HepG2 (cell line): ENCODE measurements around the gene ZDBF2.

Experiments
- RFX5 ChIP-seq: IDR thresholded peaks from 2 replicates; pipeline ENCODE4 v1.6.1; 2011; ENCODE audit warnings: low read depth, low read length, improper control_type of control experiment
- SIN3A ChIP-seq: IDR thresholded peaks from 2 replicates; pipeline ENCODE4 v1.6.1; 2011; ENCODE audit warnings: low read depth, mild to moderate bottlenecking, control low read depth, low read length, borderline replicate concordance
- SP1 ChIP-seq, 2 experiments: fragments of 450-650 bp in 1 of 2; sonication (generic) in 1 of 2; formaldehyde crosslinking in 1 of 2; IDR thresholded peaks; 2 replicates each; pipeline versions ENCODE4 v1.4.0 to v1.6.1; 2016 to 2020; ENCODE audit warnings: missing genetic modification reagents in 1 of 2
- THAP11 ChIP-seq: IDR thresholded peaks from 2 replicates; pipeline ENCODE4 v1.6.1; 2016; ENCODE audit warnings: missing biosample characterization, missing genetic modification reagents
- YY1 ChIP-seq: IDR thresholded peaks from 2 replicates; pipeline ENCODE4 v1.6.1; 2011; ENCODE audit warnings: low read length, low read depth, moderate library complexity, mild to moderate bottlenecking; ENCODE audit not compliant: insufficient read depth, insufficient replicate concordance
- ZFAT ChIP-seq: sonication (generic); formaldehyde crosslinking; conservative IDR thresholded peaks from 2 replicates; pipeline ENCODE4 v1.8.1; 2023; ENCODE audit warnings: missing genetic modification reagents, inconsistent platforms
- TF ChIP-seq, protein P1 (sequence below): sonication (generic); formaldehyde crosslinking; IDR thresholded peaks from 2 replicates; pipeline ENCODE4 v1.5.0; 2020; ENCODE audit warnings: mild to moderate bottlenecking, missing genetic modification reagents, moderate library complexity
- TF ChIP-seq, protein P2 (sequence below): sonication (generic); formaldehyde crosslinking; IDR thresholded peaks from 2 replicates; pipeline ENCODE4 v1.4.0; 2020; ENCODE audit warnings: missing genetic modification reagents
- TF ChIP-seq, protein P3 (sequence below): sonication (generic); formaldehyde crosslinking; IDR thresholded peaks from 2 replicates; pipeline ENCODE4 v1.4.0; 2020; ENCODE audit warnings: missing genetic modification reagents, low read depth, mild to moderate bottlenecking, borderline replicate concordance
- TF ChIP-seq, protein P4 (sequence below): IDR thresholded peaks from 2 replicates; pipeline ENCODE4 v1.6.1; 2016; ENCODE audit warnings: low read depth, borderline replicate concordance

DNA sequence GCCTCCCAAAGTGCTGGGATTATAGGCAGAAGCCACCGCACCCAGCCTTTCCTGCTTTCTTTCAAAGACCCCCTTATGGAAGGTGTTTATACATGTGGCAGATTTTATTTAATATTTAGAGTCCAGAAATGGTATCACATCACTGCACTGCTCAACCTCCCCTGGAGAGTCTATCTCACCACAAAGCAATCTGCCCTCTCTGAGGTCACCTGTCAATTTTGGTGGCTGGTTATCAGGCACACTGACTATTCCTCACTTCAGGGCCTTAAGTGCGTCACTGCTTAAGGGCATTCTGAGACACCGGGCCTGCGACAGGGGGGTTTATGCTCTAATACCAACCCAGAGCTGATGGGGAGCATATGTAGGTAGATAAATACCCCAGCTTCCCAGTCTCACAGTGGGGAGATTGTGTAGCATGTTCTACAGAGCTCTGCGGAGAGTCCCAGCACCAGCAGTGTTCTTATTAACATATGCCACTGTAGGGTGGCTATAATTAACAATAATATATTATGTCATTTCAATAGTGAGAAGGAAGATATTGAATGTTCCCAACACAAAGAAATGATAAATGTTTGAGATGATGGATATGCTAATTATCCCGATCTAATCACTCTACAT, 42.7 kb upstream of the ZDBF2 start:
- TF ChIP-seq, protein P1, sequence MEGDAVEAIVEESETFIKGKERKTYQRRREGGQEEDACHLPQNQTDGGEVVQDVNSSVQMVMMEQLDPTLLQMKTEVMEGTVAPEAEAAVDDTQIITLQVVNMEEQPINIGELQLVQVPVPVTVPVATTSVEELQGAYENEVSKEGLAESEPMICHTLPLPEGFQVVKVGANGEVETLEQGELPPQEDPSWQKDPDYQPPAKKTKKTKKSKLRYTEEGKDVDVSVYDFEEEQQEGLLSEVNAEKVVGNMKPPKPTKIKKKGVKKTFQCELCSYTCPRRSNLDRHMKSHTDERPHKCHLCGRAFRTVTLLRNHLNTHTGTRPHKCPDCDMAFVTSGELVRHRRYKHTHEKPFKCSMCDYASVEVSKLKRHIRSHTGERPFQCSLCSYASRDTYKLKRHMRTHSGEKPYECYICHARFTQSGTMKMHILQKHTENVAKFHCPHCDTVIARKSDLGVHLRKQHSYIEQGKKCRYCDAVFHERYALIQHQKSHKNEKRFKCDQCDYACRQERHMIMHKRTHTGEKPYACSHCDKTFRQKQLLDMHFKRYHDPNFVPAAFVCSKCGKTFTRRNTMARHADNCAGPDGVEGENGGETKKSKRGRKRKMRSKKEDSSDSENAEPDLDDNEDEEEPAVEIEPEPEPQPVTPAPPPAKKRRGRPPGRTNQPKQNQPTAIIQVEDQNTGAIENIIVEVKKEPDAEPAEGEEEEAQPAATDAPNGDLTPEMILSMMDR (CRISPR knock-in tag), result no peak
- TF ChIP-seq, protein P2, sequence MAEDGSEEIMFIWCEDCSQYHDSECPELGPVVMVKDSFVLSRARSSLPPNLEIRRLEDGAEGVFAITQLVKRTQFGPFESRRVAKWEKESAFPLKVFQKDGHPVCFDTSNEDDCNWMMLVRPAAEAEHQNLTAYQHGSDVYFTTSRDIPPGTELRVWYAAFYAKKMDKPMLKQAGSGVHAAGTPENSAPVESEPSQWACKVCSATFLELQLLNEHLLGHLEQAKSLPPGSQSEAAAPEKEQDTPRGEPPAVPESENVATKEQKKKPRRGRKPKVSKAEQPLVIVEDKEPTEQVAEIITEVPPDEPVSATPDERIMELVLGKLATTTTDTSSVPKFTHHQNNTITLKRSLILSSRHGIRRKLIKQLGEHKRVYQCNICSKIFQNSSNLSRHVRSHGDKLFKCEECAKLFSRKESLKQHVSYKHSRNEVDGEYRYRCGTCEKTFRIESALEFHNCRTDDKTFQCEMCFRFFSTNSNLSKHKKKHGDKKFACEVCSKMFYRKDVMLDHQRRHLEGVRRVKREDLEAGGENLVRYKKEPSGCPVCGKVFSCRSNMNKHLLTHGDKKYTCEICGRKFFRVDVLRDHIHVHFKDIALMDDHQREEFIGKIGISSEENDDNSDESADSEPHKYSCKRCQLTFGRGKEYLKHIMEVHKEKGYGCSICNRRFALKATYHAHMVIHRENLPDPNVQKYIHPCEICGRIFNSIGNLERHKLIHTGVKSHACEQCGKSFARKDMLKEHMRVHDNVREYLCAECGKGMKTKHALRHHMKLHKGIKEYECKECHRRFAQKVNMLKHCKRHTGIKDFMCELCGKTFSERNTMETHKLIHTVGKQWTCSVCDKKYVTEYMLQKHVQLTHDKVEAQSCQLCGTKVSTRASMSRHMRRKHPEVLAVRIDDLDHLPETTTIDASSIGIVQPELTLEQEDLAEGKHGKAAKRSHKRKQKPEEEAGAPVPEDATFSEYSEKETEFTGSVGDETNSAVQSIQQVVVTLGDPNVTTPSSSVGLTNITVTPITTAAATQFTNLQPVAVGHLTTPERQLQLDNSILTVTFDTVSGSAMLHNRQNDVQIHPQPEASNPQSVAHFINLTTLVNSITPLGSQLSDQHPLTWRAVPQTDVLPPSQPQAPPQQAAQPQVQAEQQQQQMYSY, result no peak
- TF ChIP-seq THAP11 (CRISPR knock-in tag), result no peak
- TF ChIP-seq, protein P3, sequence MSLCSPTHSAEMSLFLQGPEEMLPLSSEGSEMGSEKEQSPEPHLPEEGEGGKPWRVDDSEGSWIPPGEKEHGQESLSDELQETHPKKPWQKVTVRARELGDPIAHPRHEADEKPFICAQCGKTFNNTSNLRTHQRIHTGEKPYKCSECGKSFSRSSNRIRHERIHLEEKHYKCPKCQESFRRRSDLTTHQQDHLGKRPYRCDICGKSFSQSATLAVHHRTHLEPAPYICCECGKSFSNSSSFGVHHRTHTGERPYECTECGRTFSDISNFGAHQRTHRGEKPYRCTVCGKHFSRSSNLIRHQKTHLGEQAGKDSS (CRISPR knock-in tag), result no peak
- no peak for TF ChIP-seq YY1
- no peak for TF ChIP-seq SP1 (IDR thresholded peaks at IDR 0.05)
- no peak for TF ChIP-seq SP1 (CRISPR knock-in tag; IDR thresholded peaks at IDR 0.05)
- no peak for TF ChIP-seq SIN3A
- TF ChIP-seq ZFAT (CRISPR knock-in tag), result no peak
- TF ChIP-seq, protein P4, sequence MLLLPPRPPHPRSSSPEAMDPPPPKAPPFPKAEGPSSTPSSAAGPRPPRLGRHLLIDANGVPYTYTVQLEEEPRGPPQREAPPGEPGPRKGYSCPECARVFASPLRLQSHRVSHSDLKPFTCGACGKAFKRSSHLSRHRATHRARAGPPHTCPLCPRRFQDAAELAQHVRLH (CRISPR knock-in tag), result no peak
- no peak for TF ChIP-seq RFX5
